ENCODE measurements around the gene TMEM120A. TPM values are rescaled to one million over a fixed set of nuclear protein-coding genes. Genes with fewer than 3 reads are reported as not detected.

Gene TMEM120A
- total and polyA plus RNA-seq, 10 of the 15 experiments (the other 5 are each of a cell fraction or from before 2014, with no cell fraction given), result 0.43 to 86.6 (median 18.5) TPM

- TF ChIP-seq ZBTB40 (IDR thresholded peaks at IDR 0.05; ENCODE audit: borderline replicate concordance) (no peak), CBFB (IDR thresholded peaks at IDR 0.05; ENCODE audit: low read depth) (no peak)
Measured at GRCh38 chr7:76000566-76000965, 6.2 kb upstream of the TMEM120A start (continued).

DNA sequence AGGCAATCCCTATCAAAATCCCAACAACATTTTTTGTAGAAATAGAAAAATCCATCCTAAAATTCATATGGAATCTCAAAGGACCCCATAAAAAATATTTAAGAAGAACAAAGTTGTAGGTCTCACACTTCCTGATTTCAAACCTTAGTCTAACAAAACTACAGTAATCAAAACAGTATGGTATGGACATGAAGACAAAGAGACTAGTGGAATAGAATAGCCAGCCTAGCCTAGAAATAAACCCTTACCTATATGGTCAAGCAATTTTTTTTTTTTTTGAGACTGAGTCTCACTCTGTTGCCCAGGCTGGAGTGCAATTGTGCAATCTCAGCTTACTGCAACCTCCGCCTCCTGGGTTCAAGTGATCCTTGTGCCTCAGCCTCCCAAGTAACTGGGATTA is 3.6 kb upstream of the TMEM120A start:
- TF ChIP-seq RELA (IDR thresholded peaks at IDR 0.05; ENCODE audit: borderline replicate concordance, partially characterized antibody), result no peak
- no peak for TF ChIP-seq CBFB (IDR thresholded peaks at IDR 0.05; ENCODE audit: low read depth)
- no peak for TF ChIP-seq HDGF (IDR thresholded peaks at IDR 0.05)
- TF ChIP-seq NFYB (IDR thresholded peaks at IDR 0.05; ENCODE audit: insufficient read depth, low read depth, low read length), result no peak
- Histone ChIP-seq H3K27me3 (replicated peaks in 1 of 2; ENCODE audit: control insufficient read depth in 2 of 2, insufficient read depth in 2 of 2, low read length in 1 of 2) (no peaks in the 10 kb centered on the region), H3K79me2 (ENCODE audit: control insufficient read depth, insufficient read depth, low read length) (no peaks in the 10 kb centered on the region), H2AFZ (ENCODE audit: control insufficient read depth, low read depth, low read length) (no peak overlapping the region), H3K36me3 (ENCODE audit: control insufficient read depth in 2 of 2, insufficient read depth in 2 of 2, low read length in 1 of 2) (peaks cover 3 to 4% of the 10 kb centered on the region in 2 experiments; a peak in 2 of 4 replicates), H3K4me3 (no peak overlapping the region), H3K9me3 (replicated peaks; ENCODE audit: control insufficient read depth, insufficient read depth, low read length) (no peaks in the 10 kb centered on the region), H4K20me1 (ENCODE audit: control insufficient read depth, insufficient read depth) (no peaks in the 10 kb centered on the region), H3K4me1 (ENCODE audit: control insufficient read depth, insufficient read depth, low read length) (peaks cover 3% of the 10 kb centered on the region; the same call in 1 of the 2 replicates), H3K9ac (ENCODE audit: control insufficient read depth, insufficient read depth, low read length) (no peak overlapping the region), H3K4me2 (ENCODE audit: control insufficient read depth, insufficient read depth) (no peak overlapping the region), H3K27ac (ENCODE audit: control insufficient read depth, insufficient read depth) (no peak overlapping the region)
- WGBS (ENCODE audit: insufficient coverage, insufficient replicate concordance, low lambda C conversion rate, missing lambda C conversion rate), result 92% methylated on average over 1 of the region's 1 CpG
- ATAC-seq, result no peak
- DNase-seq (ENCODE audit: low read depth, low spot score), result no peak
- ChIA-PET SMC1A (ENCODE audit: uncharacterized antibody, unreplicated experiment) (no interaction called here), RAD21 (ENCODE audit: unreplicated experiment) (no interaction called here), CTCF (no interaction called here), POLR2A (no interaction called here)
- intact Hi-C loops (cut with micrococcal nuclease; ENCODE audit: unreplicated experiment), result no loop called here
- BruUV-seq (replicated peaks), result no TSS peak
- FAIRE-seq, result no peak
- in situ Hi-C loops (cut with MboI), result no loop called here

All from GM12878 (cell line).